Skeletal muscle tissue (tissue), 5 donors: ENCODE data around the gene CUL4B. TPM values are rescaled to one million over a fixed set of nuclear protein-coding genes. Genes with fewer than 3 reads are reported as not detected.
"Not testable (repeated sequence)": the region's sequence is repeated elsewhere in the genome, so short reads cannot be mapped to it uniquely, and the experiment has no call there.

Source experiments
- H3K27ac ChIP-seq: one replicate; pipeline ENCODE4 v1.7.0; 2013; ENCODE audit warnings: mild to moderate bottlenecking, low read depth, low read length, inconsistent platforms
- H3K27me3 ChIP-seq, 3 donors: one replicate each; pipeline ENCODE4 v1.7.0; 2013; ENCODE audit warnings: low read length in 3 of 3; ENCODE audit not compliant: control insufficient read depth in 3 of 3, insufficient read depth in 3 of 3
- H3K36me3 ChIP-seq, 3 donors: one replicate each; pipeline ENCODE4 v1.7.0; 2013; ENCODE audit warnings: low read length in 3 of 3; ENCODE audit not compliant: control insufficient read depth in 3 of 3, insufficient read depth in 3 of 3
- H3K4me1 ChIP-seq, 3 donors: one replicate each; pipeline ENCODE4 v1.7.0; 2013; ENCODE audit warnings: low read length in 3 of 3, mild to moderate bottlenecking in 3 of 3; ENCODE audit not compliant: control insufficient read depth in 3 of 3, insufficient read depth in 3 of 3
- H3K4me3 ChIP-seq, 3 donors: one replicate each; pipeline ENCODE4 v1.7.0; 2013; ENCODE audit warnings: low read length in 3 of 3
- H3K9ac ChIP-seq, 3 donors: one replicate each; pipeline ENCODE4 v1.7.0; 2013; ENCODE audit warnings: low read length in 3 of 3, mild to moderate bottlenecking in 3 of 3, moderate library complexity in 2 of 3, low read depth in 1 of 3
- H3K9me3 ChIP-seq, 3 donors: one replicate each; pipeline ENCODE4 v1.7.0; 2013; ENCODE audit warnings: low read length in 3 of 3; ENCODE audit not compliant: control insufficient read depth in 3 of 3
- small RNA-seq: library from RNA; depleted of rRNA; stranded (forward); fragments of <200 nt; gene quantifications from one replicate; pipeline ENCODE3, GENCODE V24; 2014
- total RNA-seq: library from RNA; depleted of rRNA; stranded (reverse); fragments of >200 nt; gene quantifications from one replicate; pipeline ENCODE4 v1.2.3, GENCODE V29; 2014
- donor health status: Osteomylitis.

CUL4B gene
- total RNA-seq, 1 donor from 2014 or later, result 17.7 TPM

GRCh38 chrX:120485638-120486520 lies 74.9 kb downstream of the CUL4B start:
- H3K27me3 ChIP-seq, result no peaks in the 10 kb centered on the region
- peaks cover 3 to 7% (median 5%) of the 10 kb centered on the region in 3 donors for H3K4me1 ChIP-seq
- H3K36me3 ChIP-seq, result no peaks in the 10 kb centered on the region
- peak overlapping the region; percentile 73 to 77 (median 75) for H3K4me3 ChIP-seq
- peak overlapping the region; percentile 88 for H3K27ac ChIP-seq
- peak overlapping the region; percentile 55 to 88 (median 80) for H3K9ac ChIP-seq
- no peaks in the 10 kb centered on the region for H3K9me3 ChIP-seq

GRCh38 chrX:120485315-120485637 lies 75.5 kb downstream of the CUL4B start:
- Histone ChIP-seq H3K27me3 (no peaks in the 10 kb centered on the region), H3K4me3 (peak overlapping the region; percentile 73 to 77 (median 75)), H3K27ac (peak overlapping the region; percentile 88), H3K9me3 (no peaks in the 10 kb centered on the region), H3K9ac (peak overlapping the region; percentile 55 to 88 (median 80)), H3K4me1 (peaks cover 3 to 7% (median 5%) of the 10 kb centered on the region in 3 donors), H3K36me3 (no peaks in the 10 kb centered on the region)

GRCh38 chrX:120477453-120477852 lies 83.3 kb downstream of the CUL4B start:
- Histone ChIP-seq H3K4me3 (no peak overlapping the region), H3K36me3 (no peaks in the 10 kb centered on the region), H3K4me1 (no peaks in the 10 kb centered on the region), H3K9me3 (no peaks in the 10 kb centered on the region), H3K27me3 (no peaks in the 10 kb centered on the region), H3K27ac (no peak overlapping the region), H3K9ac (no peak overlapping the region)

DNA sequence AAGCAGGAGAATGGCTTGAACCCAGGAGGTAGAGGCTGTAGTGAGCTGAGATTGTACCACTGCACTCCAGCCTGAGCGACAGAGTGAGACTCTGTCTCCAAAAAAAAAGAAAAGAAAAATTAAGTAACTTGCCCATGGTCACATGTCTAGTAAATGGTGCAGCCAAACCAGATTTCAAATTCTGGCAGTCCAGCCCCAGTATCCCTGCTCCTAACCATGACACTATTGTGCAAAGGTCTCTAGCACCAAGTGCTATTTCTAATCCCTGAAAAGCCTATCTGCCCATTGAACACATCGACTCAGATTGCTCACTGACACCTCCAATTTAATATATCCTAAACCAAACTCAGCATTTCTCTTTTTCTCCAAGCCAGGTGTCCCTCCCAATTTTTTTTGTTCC lies 84.0 kb downstream of the CUL4B start:
- no peak overlapping the region for H3K27ac ChIP-seq
- no peak overlapping the region for H3K9ac ChIP-seq
- H3K4me3 ChIP-seq, result no peak overlapping the region
- no peaks in the 10 kb centered on the region for H3K36me3 ChIP-seq
- no peaks in the 10 kb centered on the region for H3K4me1 ChIP-seq
- H3K9me3 ChIP-seq, result no peaks in the 10 kb centered on the region
- no peaks in the 10 kb centered on the region for H3K27me3 ChIP-seq

GRCh38 chrX:120475447-120475846 lies 85.3 kb downstream of the CUL4B start:
- not testable (repeated sequence) for H3K4me1 ChIP-seq, H3K4me3 ChIP-seq, H3K9ac ChIP-seq, H3K27ac ChIP-seq, H3K9me3 ChIP-seq, H3K36me3 ChIP-seq, H3K27me3 ChIP-seq

Small RNA genes lying within 50 kb of the gene (small RNA-seq; reads per million reads assigned to genes)
- gene RNU7-37P, result not detected

Other genes with a start within 250 kb of the CUL4B start
- 3.1 TPM for gene TMEM255A, start 249.5 kb downstream of the CUL4B start, total RNA-seq
- gene ATP1B4, start 198.9 kb downstream of the CUL4B start, total RNA-seq, result 220 TPM
- 83.0 TPM for gene LAMP2, start 91.7 kb downstream of the CUL4B start, total RNA-seq
- gene MCTS1, start 43.1 kb upstream of the CUL4B start, total RNA-seq, result 25.1 TPM
- 16.2 TPM for gene C1GALT1C1, start 69.1 kb upstream of the CUL4B start, total RNA-seq